IPS-18a (cell line): ENCODE data around the gene PMAIP1.

Source experiments
- H3K27ac ChIP-seq: one replicate; pipeline ENCODE4 v1.5.1; 2013; ENCODE audit warnings: low read length
- H3K27me3 ChIP-seq: one replicate; pipeline ENCODE4 v1.6.1; 2013; ENCODE audit warnings: mild to moderate bottlenecking, low read length; ENCODE audit not compliant: control insufficient read depth, insufficient read depth
- H3K36me3 ChIP-seq: one replicate; pipeline ENCODE4 v1.6.1; 2013; ENCODE audit warnings: low read depth, low read length; ENCODE audit not compliant: control insufficient read depth
- H3K4me1 ChIP-seq: one replicate; pipeline ENCODE4 v1.6.1; 2013; ENCODE audit warnings: low read depth, low read length; ENCODE audit not compliant: control insufficient read depth
- H3K4me3 ChIP-seq: one replicate; pipeline ENCODE4 v1.5.1; 2013; ENCODE audit warnings: low read length
- H3K9ac ChIP-seq: one replicate; pipeline ENCODE4 v1.6.1; 2013; ENCODE audit warnings: mild to moderate bottlenecking, low read length, moderate library complexity
- H3K9me3 ChIP-seq: one replicate; pipeline ENCODE4 v1.6.1; 2013; ENCODE audit warnings: low read depth, low read length; ENCODE audit not compliant: control insufficient read depth

PMAIP1 gene

DNA sequence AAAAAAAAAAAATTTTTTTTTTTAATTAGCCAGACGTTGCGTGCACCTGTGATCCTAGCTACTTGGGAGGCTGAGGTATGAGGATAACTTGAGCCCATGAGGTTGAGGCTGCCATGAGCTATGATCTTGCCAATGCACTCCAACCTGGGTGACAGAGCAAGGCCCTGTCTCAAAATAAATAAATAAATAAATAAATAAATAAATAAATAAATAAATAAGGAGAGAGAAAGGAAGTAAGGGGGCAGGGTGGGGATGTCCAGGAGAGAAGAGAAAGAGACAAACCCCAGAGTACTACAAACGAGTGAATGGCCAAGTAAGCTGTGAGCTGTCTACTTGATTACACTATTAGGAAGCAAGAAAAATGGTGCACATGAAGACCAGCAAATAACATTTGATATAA lies 7.7 kb upstream of the PMAIP1 start:
- H3K4me3 ChIP-seq, result no peak overlapping the region
- H3K9me3 ChIP-seq, result no peaks in the 10 kb centered on the region
- H3K36me3 ChIP-seq, result no peaks in the 10 kb centered on the region
- H3K9ac ChIP-seq, result no peak overlapping the region
- peaks cover 1% of the 10 kb centered on the region for H3K27me3 ChIP-seq
- no peak overlapping the region for H3K27ac ChIP-seq
- peaks cover 6% of the 10 kb centered on the region for H3K4me1 ChIP-seq

DNA sequence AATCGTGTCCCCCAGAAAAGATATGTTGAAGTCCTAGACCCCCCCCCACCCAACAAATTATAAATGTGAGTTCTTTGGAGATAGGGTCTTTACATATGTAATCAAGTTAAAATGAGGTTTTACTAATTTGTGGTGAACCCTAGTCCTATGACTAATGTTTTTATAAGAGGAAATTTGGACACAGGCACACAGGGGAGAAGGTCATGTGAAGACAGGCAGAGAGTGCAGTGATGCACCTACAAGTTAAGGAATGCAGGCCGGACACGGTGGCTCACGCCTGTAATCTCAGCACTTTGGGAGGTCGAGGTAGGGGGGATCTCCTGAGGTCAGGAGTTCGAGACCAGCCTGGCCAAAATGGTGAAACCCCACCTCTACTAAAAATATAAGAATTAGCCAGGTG lies 5.8 kb upstream of the PMAIP1 start:
- Histone ChIP-seq H3K9me3 (no peaks in the 10 kb centered on the region), H3K27me3 (peaks cover 20% of the 10 kb centered on the region), H3K27ac (no peak overlapping the region), H3K36me3 (no peaks in the 10 kb centered on the region), H3K4me3 (no peak overlapping the region), H3K4me1 (peaks cover 20% of the 10 kb centered on the region), H3K9ac (no peak overlapping the region)

DNA sequence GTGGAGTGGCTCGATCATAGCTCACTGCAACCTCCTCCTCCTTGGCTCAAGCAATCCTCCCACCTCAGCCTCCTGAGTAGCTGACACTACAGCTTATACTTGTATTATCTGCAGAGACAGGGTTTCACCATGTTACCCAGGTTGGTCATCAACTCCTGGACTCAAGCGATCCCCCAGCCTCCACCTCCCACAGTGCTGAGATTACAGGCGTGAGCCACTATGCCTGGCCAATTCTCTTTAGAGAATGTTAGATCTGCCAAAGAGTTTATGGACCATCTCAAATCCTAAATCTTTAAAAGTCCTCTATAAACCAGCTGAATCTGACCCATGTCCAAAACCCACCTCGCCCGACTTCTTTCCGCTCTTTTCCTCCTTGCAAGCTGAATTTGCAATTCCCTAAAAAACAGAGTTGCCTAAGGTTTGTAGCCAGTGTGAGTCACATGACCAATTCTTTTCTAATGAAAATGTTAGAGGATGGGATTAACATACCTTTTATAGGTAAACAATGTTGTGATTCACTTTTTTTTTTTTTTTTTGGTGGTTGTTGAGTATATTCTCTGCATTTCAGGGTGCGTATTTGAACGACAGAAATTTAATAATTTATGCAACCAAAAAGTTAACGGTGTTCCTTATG lies 2.4 kb upstream of the PMAIP1 start:
- Histone ChIP-seq H3K27ac (peak overlapping the region; percentile 9), H3K4me3 (peak overlapping the region; percentile 87), H3K9ac (peak overlapping the region; percentile 1), H3K36me3 (peaks cover 5% of the 10 kb centered on the region), H3K27me3 (peaks cover 23% of the 10 kb centered on the region), H3K9me3 (no peaks in the 10 kb centered on the region), H3K4me1 (peaks cover 28% of the 10 kb centered on the region)

DNA sequence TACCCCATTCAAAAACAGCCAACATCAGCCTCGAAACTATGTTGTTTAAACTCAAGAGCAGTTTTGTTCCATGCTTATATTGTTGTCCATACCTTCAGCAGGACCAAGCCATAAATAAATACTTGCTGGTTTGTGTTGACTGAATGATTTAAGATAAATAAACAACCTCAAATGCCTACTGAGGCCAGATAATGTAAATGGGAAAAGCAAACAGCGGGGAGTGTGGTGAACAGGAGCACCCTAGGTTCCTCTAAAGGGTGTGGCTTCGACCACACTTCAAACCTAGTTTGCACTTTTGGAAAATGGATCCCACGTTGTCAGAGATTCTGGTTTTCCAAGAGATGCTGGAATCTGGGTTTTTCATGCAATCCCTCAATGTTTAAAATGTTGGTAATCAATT lies 1.7 kb upstream of the PMAIP1 start:
- peak overlapping the region; percentile 87 for H3K4me3 ChIP-seq
- peak overlapping the region; percentile 56 for H3K9ac ChIP-seq
- H3K27me3 ChIP-seq, result peaks cover 23% of the 10 kb centered on the region
- H3K4me1 ChIP-seq, result peaks cover 35% of the 10 kb centered on the region
- H3K9me3 ChIP-seq, result no peaks in the 10 kb centered on the region
- H3K27ac ChIP-seq, result no peak overlapping the region
- H3K36me3 ChIP-seq, result peaks cover 11% of the 10 kb centered on the region

DNA sequence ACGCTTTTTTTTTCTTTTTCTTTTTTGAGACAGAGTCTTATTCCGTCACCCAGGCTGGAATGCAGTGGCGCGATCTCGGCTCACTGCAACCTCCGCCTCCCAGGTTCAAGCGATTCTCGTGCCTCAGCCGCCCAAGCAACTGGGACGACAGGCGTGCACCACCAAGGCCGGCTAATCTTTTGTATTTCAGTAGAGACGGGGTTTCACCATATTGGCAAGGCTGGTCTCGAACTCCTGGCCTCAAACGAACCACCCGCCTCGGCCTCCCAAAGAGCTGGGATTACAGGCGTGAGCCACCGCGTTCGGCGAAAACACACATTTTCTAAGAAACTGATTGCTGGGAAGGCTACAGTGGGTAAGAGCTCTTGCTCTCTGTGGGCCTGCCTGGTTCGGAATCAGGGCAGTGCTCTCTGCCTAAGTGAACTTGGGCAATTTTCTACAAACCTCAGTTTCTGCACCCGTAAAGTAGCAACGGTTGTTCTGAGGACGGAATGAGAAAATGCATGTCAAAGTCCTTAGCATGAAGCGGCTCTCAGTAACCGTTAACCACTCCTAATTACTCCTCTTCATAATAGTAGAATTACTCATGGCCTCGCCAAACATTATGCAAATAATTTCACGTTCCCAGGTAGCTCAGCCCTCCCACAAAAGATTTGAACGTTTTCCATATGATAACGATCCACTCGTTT lies 1.0 kb upstream of the PMAIP1 start:
- Histone ChIP-seq H3K4me1 (peaks cover 38% of the 10 kb centered on the region), H3K27ac (peak overlapping the region; percentile 47)

DNA sequence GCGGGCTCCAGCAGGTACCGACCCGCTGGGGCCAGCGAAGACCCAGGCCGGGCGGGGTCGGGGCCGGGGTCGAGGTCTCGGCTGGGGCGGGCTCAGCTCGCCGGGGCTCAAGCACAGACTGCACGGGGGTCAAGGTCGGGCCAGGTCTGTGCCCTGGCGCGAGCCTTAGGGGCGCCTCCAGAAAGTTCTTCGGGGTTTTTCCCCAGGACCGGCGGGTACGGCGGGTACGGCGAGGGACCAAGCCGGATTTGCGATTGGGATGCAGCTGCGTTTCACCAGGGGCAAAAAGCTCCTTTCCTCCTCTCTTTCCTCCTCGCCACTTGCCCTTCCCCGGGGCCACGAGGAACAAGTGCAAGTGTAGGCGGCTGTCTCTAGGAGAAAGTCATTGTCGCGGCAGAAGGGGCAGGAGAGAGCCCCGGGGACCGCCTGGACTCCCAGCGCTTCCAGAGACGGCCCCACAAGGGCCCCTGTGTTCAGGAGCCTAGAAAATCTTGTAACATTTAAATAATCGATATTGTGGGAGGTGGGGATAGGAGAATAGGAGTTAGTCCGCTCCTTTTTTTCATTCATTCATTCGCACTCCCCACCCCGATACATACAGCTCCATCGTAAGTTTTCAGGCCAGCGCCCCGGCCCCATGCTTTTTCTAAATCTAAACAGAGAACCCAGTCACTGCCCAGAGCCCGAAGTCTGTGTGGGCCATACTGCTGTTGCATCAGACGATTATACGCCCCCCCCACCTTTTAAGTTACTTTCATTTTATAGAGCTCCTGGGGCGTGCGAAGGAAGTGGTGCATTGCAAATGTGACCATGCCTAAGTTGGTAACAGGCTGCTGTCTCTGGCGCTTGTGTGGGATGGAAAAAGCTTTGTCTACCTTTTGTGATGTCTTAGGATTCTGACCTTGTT lies 679 bp downstream of the PMAIP1 start:
- Histone ChIP-seq H3K36me3 (peaks cover 25% of the 10 kb centered on the region), H3K4me1 (peaks cover 48% of the 10 kb centered on the region), H3K9me3 (no peaks in the 10 kb centered on the region), H3K27ac (peak overlapping the region; percentile 82), H3K27me3 (peaks cover 23% of the 10 kb centered on the region), H3K4me3 (peak overlapping the region; percentile 87), H3K9ac (peak overlapping the region; percentile 97)

More for the DNA sequence above, 1.0 kb upstream of the PMAIP1 start:
- peak overlapping the region; percentile 56 for H3K9ac ChIP-seq
- peak overlapping the region; percentile 87 for H3K4me3 ChIP-seq
- no peaks in the 10 kb centered on the region for H3K9me3 ChIP-seq
- H3K27me3 ChIP-seq, result peaks cover 23% of the 10 kb centered on the region
- peaks cover 18% of the 10 kb centered on the region for H3K36me3 ChIP-seq

DNA sequence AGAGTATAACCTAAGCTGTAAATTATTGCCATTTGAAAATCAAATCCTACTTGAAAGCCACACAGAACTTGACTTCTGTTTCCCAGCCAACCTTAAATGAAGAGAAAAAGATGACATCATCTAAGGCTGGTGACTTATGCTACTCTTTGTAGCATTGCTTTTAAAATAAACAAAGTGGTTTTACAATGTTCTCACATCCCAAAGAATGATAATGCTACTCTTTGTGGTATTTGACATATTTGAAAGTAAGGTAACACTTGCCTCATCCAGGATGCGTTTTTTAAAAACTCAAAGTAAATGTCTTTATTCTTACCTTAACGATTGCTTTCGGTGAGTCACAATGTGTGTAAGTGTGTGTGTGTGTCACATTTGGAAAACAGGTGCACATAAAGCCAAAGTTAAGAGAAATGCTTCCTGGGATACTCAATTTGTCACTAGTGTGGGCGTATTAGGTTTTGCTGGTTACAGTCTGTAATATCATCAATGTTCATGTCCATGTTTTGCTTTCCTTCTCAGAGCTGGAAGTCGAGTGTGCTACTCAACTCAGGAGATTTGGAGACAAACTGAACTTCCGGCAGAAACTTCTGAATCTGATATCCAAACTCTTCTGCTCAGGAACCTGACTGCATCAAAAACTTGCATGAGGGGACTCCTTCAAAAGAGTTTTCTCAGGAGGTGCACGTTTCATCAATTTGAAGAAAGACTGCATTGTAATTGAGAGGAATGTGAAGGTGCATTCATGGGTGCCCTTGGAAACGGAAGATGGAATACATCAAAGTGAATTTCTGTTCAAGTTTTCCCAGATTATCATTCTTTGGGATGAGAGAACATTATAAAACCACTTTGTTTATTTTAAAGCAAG lies 2.6 kb downstream of the PMAIP1 start:
- peaks cover 20% of the 10 kb centered on the region for H3K27me3 ChIP-seq
- peak overlapping the region; percentile 97 for H3K9ac ChIP-seq
- H3K4me1 ChIP-seq, result peaks cover 40% of the 10 kb centered on the region

DNA sequence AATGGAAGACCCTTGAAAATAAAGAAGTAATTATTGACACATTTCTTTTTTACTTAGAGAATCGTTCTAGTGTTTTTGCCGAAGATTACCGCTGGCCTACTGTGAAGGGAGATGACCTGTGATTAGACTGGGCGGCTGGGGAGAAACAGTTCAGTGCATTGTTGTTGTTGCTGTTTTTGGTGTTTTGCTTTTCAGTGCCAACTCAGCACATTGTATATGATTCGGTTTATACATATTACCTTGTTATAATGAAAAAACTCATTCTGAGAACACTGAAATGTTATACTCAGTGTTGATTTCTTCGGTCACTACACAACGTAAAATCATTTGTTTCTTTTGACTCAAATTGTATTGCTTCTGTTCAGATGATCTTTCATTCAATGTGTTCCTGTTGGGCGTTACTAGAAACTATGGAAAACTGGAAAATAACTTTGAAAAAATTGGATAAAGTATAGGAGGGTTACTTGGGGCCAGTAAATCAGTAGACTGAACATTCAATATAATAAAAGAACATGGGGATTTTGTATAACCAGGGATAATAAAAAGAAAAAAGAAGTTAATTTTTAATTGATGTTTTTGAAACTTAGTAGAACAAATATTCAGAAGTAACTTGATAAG lies 3.3 kb downstream of the PMAIP1 start:
- Histone ChIP-seq H3K9me3 (no peaks in the 10 kb centered on the region), H3K36me3 (peaks cover 25% of the 10 kb centered on the region), H3K4me1 (peaks cover 35% of the 10 kb centered on the region), H3K4me3 (peak overlapping the region; percentile 87), H3K27ac (no peak overlapping the region), H3K9ac (no peak overlapping the region), H3K27me3 (peaks cover 13% of the 10 kb centered on the region)

More for the DNA sequence above, 2.6 kb downstream of the PMAIP1 start:
- peak overlapping the region; percentile 87 for H3K4me3 ChIP-seq
- H3K36me3 ChIP-seq, result peaks cover 25% of the 10 kb centered on the region
- H3K9me3 ChIP-seq, result no peaks in the 10 kb centered on the region
- H3K27ac ChIP-seq, result peak overlapping the region; percentile 2

DNA sequence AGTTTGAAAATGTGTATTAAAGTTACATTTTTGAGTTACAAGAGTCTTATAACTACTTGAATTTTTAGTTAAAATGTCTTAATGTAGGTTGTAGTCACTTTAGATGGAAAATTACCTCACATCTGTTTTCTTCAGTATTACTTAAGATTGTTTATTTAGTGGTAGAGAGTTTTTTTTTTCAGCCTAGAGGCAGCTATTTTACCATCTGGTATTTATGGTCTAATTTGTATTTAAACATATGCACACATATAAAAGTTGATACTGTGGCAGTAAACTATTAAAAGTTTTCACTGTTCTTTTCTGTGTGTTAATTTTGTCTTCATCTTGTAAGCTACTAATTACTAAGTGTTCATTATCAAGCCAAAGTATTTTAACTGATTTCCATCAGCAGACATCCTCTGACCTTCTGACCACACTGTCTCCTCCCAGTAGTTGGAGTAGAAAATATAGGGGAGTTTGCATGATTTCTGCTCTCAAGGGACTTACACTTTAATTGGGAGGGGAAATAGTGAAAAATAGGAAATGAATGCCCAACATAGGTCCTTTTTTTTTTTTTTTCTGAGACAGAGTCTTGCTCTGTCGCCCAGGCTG lies 4.3 kb downstream of the PMAIP1 start:
- H3K9ac ChIP-seq, result no peak overlapping the region
- H3K27me3 ChIP-seq, result peaks cover 2% of the 10 kb centered on the region
- H3K36me3 ChIP-seq, result peaks cover 25% of the 10 kb centered on the region
- no peak overlapping the region for H3K4me3 ChIP-seq
- no peak overlapping the region for H3K27ac ChIP-seq
- H3K4me1 ChIP-seq, result peaks cover 35% of the 10 kb centered on the region
- H3K9me3 ChIP-seq, result no peaks in the 10 kb centered on the region

DNA sequence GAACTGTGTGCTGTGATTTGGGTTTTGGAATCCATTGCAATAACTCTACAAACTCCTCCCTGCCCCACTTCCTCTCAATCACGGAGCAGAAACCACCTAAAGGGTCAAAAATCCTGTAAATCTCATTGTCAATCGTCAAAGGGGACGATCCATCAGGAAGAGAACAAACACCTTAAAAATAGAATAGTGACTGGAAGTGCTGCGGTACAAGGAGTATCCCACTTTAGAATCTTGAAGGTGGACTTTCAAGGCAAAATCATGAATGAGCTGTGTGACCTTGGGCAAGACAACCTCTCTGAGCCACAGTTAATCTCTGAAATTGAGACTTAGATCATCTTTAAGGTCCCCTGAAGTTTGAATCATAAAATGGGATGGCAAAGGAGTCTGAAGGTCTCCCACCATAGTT lies 5.9 kb downstream of the PMAIP1 start:
- no peak overlapping the region for H3K9ac ChIP-seq
- no peak overlapping the region for H3K4me3 ChIP-seq
- H3K9me3 ChIP-seq, result no peaks in the 10 kb centered on the region
- H3K27me3 ChIP-seq, result no peaks in the 10 kb centered on the region
- peaks cover 25% of the 10 kb centered on the region for H3K36me3 ChIP-seq
- no peak overlapping the region for H3K27ac ChIP-seq
- peaks cover 38% of the 10 kb centered on the region for H3K4me1 ChIP-seq
